Keratinocyte (primary cell): ENCODE data around the gene DEFB108B. TPM values are rescaled to one million over a fixed set of nuclear protein-coding genes. Genes with fewer than 3 reads are reported as not detected.
"Not testable (repeated sequence)": the region's sequence is repeated elsewhere in the genome, so short reads cannot be mapped to it uniquely, and the experiment has no call there.

Experiments used
- DNase-seq: peaks from one replicate; pipeline ENCODE4 v3.0.0-alpha.2; 2011; ENCODE audit warnings: low read depth, missing footprints, low spot score
- FAIRE-seq: peaks from 2 replicates; lab custom pipeline; 2011; peaks lifted over from hg19 to GRCh38; lab: Jason Lieb, UNC
- H2AFZ ChIP-seq: 2 replicates; pipeline ENCODE4 v1.6.0; 2012; ENCODE audit warnings: low read length, control low read depth, inconsistent platforms; ENCODE audit not compliant: control insufficient read depth
- H3K27ac ChIP-seq: 2 replicates; pipeline ENCODE4 v1.5.1; 2011; ENCODE audit warnings: low read length; ENCODE audit not compliant: control insufficient read depth, insufficient read depth
- H3K27me3 ChIP-seq: 3 replicates; pipeline ENCODE4 v1.6.0; 2011; ENCODE audit warnings: low read length; ENCODE audit not compliant: control insufficient read depth, insufficient read depth; ENCODE audit errors: extremely low read depth
- H3K36me3 ChIP-seq, 2 experiments: 2 replicates in 1 of 2; 3 replicates in 1 of 2; pipeline ENCODE4 v1.5.1; 2011; ENCODE audit warnings: low read length in 2 of 2, mild to moderate bottlenecking in 1 of 2; ENCODE audit not compliant: control insufficient read depth in 2 of 2, insufficient read depth in 2 of 2; ENCODE audit errors: extremely low read depth in 1 of 2
- H3K4me1 ChIP-seq: 3 replicates; pipeline ENCODE4 v1.5.1; 2011; ENCODE audit warnings: low read length; ENCODE audit not compliant: control insufficient read depth, insufficient read depth; ENCODE audit errors: extremely low read depth
- H3K4me2 ChIP-seq: 3 replicates; pipeline ENCODE4 v1.6.0; 2011; ENCODE audit warnings: low read depth, low read length; ENCODE audit not compliant: control insufficient read depth, insufficient read depth; ENCODE audit errors: extremely low read depth
- H3K4me3 ChIP-seq, 3 experiments: fragments of 200-600 bp in 1 of 3; sonication (generic) in 1 of 3; 2 replicates in 2 of 3; 3 replicates in 1 of 3; pipeline ENCODE4 v1.5.1; 2011 to 2016; ENCODE audit warnings: low read length in 3 of 3, mild to moderate bottlenecking in 3 of 3, control low read depth in 2 of 3, inconsistent platforms in 1 of 3, low read depth in 1 of 3, mixed read lengths in 1 of 3, mixed run types in 1 of 3, moderate library complexity in 1 of 3; ENCODE audit not compliant: control insufficient read depth in 2 of 3, insufficient read depth in 2 of 3; ENCODE audit errors: extremely low read depth in 1 of 3
- H3K79me2 ChIP-seq: 2 replicates; pipeline ENCODE4 v1.6.0; 2012; ENCODE audit warnings: low read length; ENCODE audit not compliant: control insufficient read depth, insufficient read depth
- H3K9ac ChIP-seq: 3 replicates; pipeline ENCODE4 v1.6.0; 2011; ENCODE audit warnings: low read length; ENCODE audit not compliant: control insufficient read depth, insufficient read depth; ENCODE audit errors: extremely low read depth
- H3K9me1 ChIP-seq: 3 replicates; pipeline ENCODE4 v1.6.0; 2011; ENCODE audit warnings: low read length; ENCODE audit not compliant: control insufficient read depth, insufficient read depth; ENCODE audit errors: extremely low read depth
- H3K9me3 ChIP-seq: 2 replicates; pipeline ENCODE4 v1.5.1; 2012; ENCODE audit warnings: low read depth, low read length; ENCODE audit not compliant: control insufficient read depth
- H4K20me1 ChIP-seq: 3 replicates; pipeline ENCODE4 v1.6.0; 2011; ENCODE audit warnings: low read length; ENCODE audit not compliant: control insufficient read depth, insufficient read depth; ENCODE audit errors: extremely low read depth
- CTCF ChIP-seq, 3 experiments: IDR thresholded peaks in 1 of 3; conservative IDR thresholded peaks in 1 of 3; optimal IDR thresholded peaks in 1 of 3; 2 replicates in 2 of 3; 3 replicates in 1 of 3; pipeline versions ENCODE3 to v1.5.1; 2011; ENCODE audit warnings: low read length in 3 of 3, mild to moderate bottlenecking in 3 of 3, moderate library complexity in 2 of 3, control low read depth in 1 of 3, inconsistent platforms in 1 of 3; ENCODE audit not compliant: insufficient read depth in 2 of 3; ENCODE audit errors: extremely low read depth in 1 of 3
- dilution Hi-C: fragments of 300-500 bp; cut with MboI; formaldehyde crosslinking; loops from one replicate; pipeline ENCODE4 v1.7.0; 2020; ENCODE audit warnings: low sequenced_read_pairs; ENCODE audit not compliant: extremely low pct_ligation_motif_present
- polyA plus RNA-seq, 5 experiments: library from polyadenylated mRNA; depleted of rRNA in 3 of 5; stranded (reverse) in 3 of 5; stranded (forward) in 1 of 5; unstranded in 1 of 5; fragments of >200 nt; gene quantifications; 1 replicate in 1 of 5; 2 replicates in 3 of 5; 3 replicates in 1 of 5; pipeline versions ENCODE4 v1.2.1 to v1.2.3, GENCODE V29; 2011 to 2012; ENCODE audit warnings: missing spikeins in 2 of 5, low read depth in 1 of 5, low replicate concordance in 1 of 5

DEFB108B gene
- polyA plus RNA-seq, 1 donor (not counting 4 experiments of a cell fraction or from before 2014, with no cell fraction given): not detected

DNA sequence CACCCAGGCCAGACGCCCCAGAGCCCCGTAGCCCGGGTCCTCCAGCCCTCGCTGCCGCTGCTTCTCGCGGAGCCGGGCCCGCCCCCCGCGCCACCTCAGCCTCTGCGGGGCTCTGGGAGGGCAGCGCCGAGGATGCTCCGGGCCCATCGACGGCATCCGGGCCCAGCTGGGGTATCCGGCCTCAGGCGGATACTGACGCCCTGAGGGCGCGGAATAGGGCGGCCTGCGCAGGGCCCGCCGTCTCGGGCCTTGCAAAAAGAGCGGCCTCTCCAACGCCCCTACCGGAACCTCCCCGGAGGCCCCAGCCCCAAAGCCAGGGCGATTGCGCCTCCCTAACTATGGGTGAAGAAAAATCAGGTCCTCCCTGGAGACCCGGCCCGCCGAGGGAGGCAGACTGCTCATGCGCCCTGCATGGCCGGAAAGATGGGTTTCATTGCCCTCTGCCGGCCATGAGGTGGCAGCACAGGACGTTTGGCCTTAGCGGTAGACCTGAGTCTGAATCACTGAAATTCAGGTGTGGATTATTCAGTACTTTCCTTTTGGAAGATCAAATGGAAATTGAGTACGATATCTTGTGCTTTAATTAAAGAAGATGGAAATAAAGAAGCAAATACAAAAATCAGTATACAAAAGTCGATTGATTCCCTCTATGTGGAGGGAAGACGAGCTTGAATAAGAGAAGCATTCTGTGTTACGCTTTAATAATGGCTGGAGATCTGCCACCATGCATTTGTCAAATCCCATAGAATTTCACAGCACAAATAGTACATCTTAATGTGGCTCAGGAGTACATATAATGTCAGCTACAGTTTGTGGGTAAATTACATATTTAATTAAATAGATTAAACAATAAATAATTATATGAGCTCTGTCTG lies 19.3 kb upstream of the DEFB108B start:
- H3K9me1 ChIP-seq, dilution Hi-C loops, H4K20me1 ChIP-seq, H3K9me3 ChIP-seq, H3K27ac ChIP-seq, H3K36me3 ChIP-seq, FAIRE-seq, H3K27me3 ChIP-seq, H3K4me1 ChIP-seq, DNase-seq, H3K79me2 ChIP-seq: not testable (repeated sequence)
- peak overlapping the region; percentile 56 for H3K4me2 ChIP-seq
- peak; percentile 49 to 65 (median 60) for TF ChIP-seq CTCF (optimal IDR thresholded peaks at IDR 0.05 in 1 of 3, IDR thresholded peaks at IDR 0.05 in 1 of 3, conservative IDR thresholded peaks at IDR 0.05 in 1 of 3; ENCODE audit: extremely low read depth in 1 of 3, insufficient read depth in 2 of 3, low read length in 3 of 3)
- H3K4me3 ChIP-seq: peak overlapping the region; percentile 46 to 52 (median 49)
- peak overlapping the region; percentile 62 for H3K9ac ChIP-seq
- peak overlapping the region; percentile 49 for H2AFZ ChIP-seq

DNA sequence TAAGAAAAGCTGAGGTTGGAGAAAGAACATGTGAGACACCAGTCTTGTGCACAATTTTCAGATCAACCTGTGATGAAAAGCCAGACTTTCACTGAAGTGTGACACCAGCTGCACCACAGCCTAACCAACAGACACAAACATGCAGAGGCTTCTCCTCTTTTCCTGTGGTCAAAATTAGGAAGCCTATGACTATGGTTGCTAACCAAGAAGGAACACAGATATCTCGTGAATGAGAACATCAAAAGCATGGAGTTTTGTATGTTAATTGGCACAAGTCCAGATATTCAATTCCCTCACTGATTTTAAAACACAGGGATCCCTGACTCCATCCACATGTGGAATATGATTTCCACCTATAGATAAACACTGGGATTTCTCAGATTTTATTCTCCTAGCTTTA lies 11.5 kb upstream of the DEFB108B start:
- H4K20me1 ChIP-seq, FAIRE-seq, H3K27me3 ChIP-seq, H3K4me1 ChIP-seq, H3K9me1 ChIP-seq, H3K27ac ChIP-seq, H3K4me2 ChIP-seq, H3K36me3 ChIP-seq, H3K9me3 ChIP-seq, H2AFZ ChIP-seq, H3K9ac ChIP-seq, H3K79me2 ChIP-seq, dilution Hi-C loops, DNase-seq, H3K4me3 ChIP-seq: not testable (repeated sequence)

DNA sequence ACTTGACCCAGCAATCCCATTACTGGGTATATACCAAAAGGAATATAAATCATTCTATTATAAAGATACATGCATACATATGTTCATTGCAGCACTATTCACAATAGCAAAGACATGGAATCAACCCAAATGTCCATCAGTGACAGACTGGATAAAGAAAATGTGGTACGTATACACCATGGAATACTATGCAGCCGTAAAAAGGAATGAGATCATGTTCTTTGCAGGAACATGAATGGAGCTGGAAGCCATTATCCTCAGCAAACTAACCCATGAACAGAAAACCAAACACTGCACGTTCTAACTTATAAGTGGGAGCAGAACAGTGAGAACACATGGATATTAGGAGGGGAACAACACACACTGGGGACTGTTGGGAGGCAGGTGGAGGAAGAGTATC lies 3.8 kb upstream of the DEFB108B start:
- H3K9ac ChIP-seq, H3K9me3 ChIP-seq, H3K27me3 ChIP-seq, H3K4me2 ChIP-seq, H4K20me1 ChIP-seq, H3K9me1 ChIP-seq, DNase-seq, H3K4me3 ChIP-seq, FAIRE-seq, H2AFZ ChIP-seq, H3K27ac ChIP-seq, dilution Hi-C loops, H3K4me1 ChIP-seq, H3K79me2 ChIP-seq, H3K36me3 ChIP-seq: not testable (repeated sequence)

DNA sequence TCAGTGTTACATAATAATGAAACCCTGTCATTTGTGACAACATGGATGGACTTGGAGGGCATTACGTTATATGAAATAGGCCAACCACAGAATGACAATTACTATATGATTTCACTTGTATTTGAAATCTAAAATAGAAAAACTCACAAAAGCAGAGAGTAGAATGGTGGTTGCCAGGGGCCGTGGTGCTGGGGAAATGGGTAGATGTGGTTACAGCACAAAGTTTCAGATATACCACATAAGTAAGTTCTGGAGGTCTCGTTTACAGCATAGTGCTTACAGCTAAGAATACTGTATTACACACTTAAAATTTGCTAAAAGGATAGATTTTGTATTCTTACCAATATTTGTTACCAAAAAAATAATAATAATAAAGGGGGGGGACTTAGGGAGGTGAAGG lies 3.3 kb upstream of the DEFB108B start:
- H3K4me3 ChIP-seq, H3K27me3 ChIP-seq, FAIRE-seq, DNase-seq, H3K4me2 ChIP-seq, H3K9me1 ChIP-seq, H2AFZ ChIP-seq, H3K9ac ChIP-seq, H3K36me3 ChIP-seq, H3K4me1 ChIP-seq, H3K27ac ChIP-seq, dilution Hi-C loops, H3K79me2 ChIP-seq, H4K20me1 ChIP-seq, H3K9me3 ChIP-seq: not testable (repeated sequence)
